HL-60 (cell line): Measurements from ENCODE around the gene RAB1B.

ENCODE experiments used
- DNase-seq, 2 experiments: peaks; one replicate each; pipeline ENCODE4 v3.0.0-alpha.2; 2010 to 2020; ENCODE audit warnings: low read depth in 1 of 2, low spot score in 1 of 2
- H3K27ac ChIP-seq: fragments of 250-450 bp; sonication (Bioruptor Pico); replicated peaks from 2 replicates; pipeline ENCODE4 v1.5.1; 2020; ENCODE audit warnings: mild to moderate bottlenecking, moderate library complexity
- H3K27me3 ChIP-seq: fragments of 250-450 bp; sonication (Bioruptor Pico); 2 replicates; pipeline ENCODE4 v1.5.1; 2021; ENCODE audit warnings: mild to moderate bottlenecking, moderate library complexity; ENCODE audit not compliant: insufficient read depth, poor library complexity, severe bottlenecking
- H3K4me3 ChIP-seq: replicated peaks from 2 replicates; pipeline ENCODE4 v1.5.1; 2011; ENCODE audit warnings: mild to moderate bottlenecking, control low read depth, low read length; ENCODE audit not compliant: insufficient read depth
- GABPA ChIP-seq: IDR thresholded peaks from 2 replicates; pipeline ENCODE4 v1.6.1; 2012; ENCODE audit warnings: low read depth
- POLR2AphosphoS5 ChIP-seq: IDR thresholded peaks from 2 replicates; pipeline ENCODE4 v1.6.1; 2012; ENCODE audit warnings: low read depth
- SPI1 ChIP-seq: IDR thresholded peaks from 2 replicates; pipeline ENCODE4 v1.6.1; 2012; ENCODE audit warnings: low read depth, mild to moderate bottlenecking, borderline replicate concordance
- TF ChIP-seq, protein P1 (sequence below): IDR thresholded peaks from one replicate; pipeline ENCODE4 v1.5.1; 2011; ENCODE audit warnings: low read length, control low read depth, inconsistent platforms; ENCODE audit not compliant: insufficient read depth
- TF ChIP-seq, protein P2 (sequence below): IDR thresholded peaks from 2 replicates; pipeline ENCODE4 v1.6.1; 2012; ENCODE audit warnings: low read depth; ENCODE audit not compliant: insufficient replicate concordance

RAB1B gene

GRCh38 chr11:66282468-66283455, 14.3 kb downstream of the RAB1B start:
- Histone ChIP-seq H3K4me3 (no peak overlapping the region), H3K27me3 (no peaks in the 10 kb centered on the region), H3K27ac (no peak overlapping the region)
- DNase-seq = peak; percentile 98
- TF ChIP-seq GABPA = no peak
- TF ChIP-seq, protein P1, sequence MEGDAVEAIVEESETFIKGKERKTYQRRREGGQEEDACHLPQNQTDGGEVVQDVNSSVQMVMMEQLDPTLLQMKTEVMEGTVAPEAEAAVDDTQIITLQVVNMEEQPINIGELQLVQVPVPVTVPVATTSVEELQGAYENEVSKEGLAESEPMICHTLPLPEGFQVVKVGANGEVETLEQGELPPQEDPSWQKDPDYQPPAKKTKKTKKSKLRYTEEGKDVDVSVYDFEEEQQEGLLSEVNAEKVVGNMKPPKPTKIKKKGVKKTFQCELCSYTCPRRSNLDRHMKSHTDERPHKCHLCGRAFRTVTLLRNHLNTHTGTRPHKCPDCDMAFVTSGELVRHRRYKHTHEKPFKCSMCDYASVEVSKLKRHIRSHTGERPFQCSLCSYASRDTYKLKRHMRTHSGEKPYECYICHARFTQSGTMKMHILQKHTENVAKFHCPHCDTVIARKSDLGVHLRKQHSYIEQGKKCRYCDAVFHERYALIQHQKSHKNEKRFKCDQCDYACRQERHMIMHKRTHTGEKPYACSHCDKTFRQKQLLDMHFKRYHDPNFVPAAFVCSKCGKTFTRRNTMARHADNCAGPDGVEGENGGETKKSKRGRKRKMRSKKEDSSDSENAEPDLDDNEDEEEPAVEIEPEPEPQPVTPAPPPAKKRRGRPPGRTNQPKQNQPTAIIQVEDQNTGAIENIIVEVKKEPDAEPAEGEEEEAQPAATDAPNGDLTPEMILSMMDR = peak; percentile 95
- peak; percentile 58; the same call in 1 of the 2 replicates for TF ChIP-seq SPI1
- TF ChIP-seq POLR2AphosphoS5 = no peak; the same call in 1 of the 2 replicates
- TF ChIP-seq, protein P2, sequence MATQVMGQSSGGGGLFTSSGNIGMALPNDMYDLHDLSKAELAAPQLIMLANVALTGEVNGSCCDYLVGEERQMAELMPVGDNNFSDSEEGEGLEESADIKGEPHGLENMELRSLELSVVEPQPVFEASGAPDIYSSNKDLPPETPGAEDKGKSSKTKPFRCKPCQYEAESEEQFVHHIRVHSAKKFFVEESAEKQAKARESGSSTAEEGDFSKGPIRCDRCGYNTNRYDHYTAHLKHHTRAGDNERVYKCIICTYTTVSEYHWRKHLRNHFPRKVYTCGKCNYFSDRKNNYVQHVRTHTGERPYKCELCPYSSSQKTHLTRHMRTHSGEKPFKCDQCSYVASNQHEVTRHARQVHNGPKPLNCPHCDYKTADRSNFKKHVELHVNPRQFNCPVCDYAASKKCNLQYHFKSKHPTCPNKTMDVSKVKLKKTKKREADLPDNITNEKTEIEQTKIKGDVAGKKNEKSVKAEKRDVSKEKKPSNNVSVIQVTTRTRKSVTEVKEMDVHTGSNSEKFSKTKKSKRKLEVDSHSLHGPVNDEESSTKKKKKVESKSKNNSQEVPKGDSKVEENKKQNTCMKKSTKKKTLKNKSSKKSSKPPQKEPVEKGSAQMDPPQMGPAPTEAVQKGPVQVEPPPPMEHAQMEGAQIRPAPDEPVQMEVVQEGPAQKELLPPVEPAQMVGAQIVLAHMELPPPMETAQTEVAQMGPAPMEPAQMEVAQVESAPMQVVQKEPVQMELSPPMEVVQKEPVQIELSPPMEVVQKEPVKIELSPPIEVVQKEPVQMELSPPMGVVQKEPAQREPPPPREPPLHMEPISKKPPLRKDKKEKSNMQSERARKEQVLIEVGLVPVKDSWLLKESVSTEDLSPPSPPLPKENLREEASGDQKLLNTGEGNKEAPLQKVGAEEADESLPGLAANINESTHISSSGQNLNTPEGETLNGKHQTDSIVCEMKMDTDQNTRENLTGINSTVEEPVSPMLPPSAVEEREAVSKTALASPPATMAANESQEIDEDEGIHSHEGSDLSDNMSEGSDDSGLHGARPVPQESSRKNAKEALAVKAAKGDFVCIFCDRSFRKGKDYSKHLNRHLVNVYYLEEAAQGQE = no peak

- Histone ChIP-seq H3K27me3 (no peaks in the 10 kb centered on the region), H3K27ac (no peak overlapping the region), H3K4me3 (no peak overlapping the region)
- DNase-seq = no peak
- TF ChIP-seq, protein P1 = no peak
- TF ChIP-seq POLR2AphosphoS5 (no peak), GABPA (no peak), SPI1 (no peak)
- TF ChIP-seq, protein P2 = no peak
Measured at GRCh38 chr11:66283461-66284105, 15.1 kb downstream of the RAB1B start.

GRCh38 chr11:66284526-66285078, 16.2 kb downstream of the RAB1B start:
- no peaks in the 10 kb centered on the region for H3K27me3 ChIP-seq
- DNase-seq = no peak
- H3K4me3 ChIP-seq = no peak overlapping the region
- TF ChIP-seq GABPA = no peak
- TF ChIP-seq SPI1 = no peak
- TF ChIP-seq, protein P1 = no peak
- TF ChIP-seq, protein P2 = no peak
- TF ChIP-seq POLR2AphosphoS5 = no peak
- no peak overlapping the region for H3K27ac ChIP-seq
